Ishikawa (cell line): ENCODE data around the gene DOCK1.
A peak's percentile ranks its signal among the peaks of the same experiment; 100 is the strongest.

Experiments used
- CEBPB ChIP-seq: IDR thresholded peaks from 2 replicates; pipeline ENCODE4 v1.6.1; 2012
- CREB1 ChIP-seq: IDR thresholded peaks from 2 replicates; pipeline ENCODE4 v1.6.1; 2012; ENCODE audit warnings: low read depth
- EGR1 ChIP-seq: IDR thresholded peaks from 2 replicates; pipeline ENCODE4 v1.6.1; 2012
- EP300 ChIP-seq: IDR thresholded peaks from 2 replicates; pipeline ENCODE4 v1.6.1; 2012; ENCODE audit warnings: borderline replicate concordance
- FOXM1 ChIP-seq: IDR thresholded peaks from 2 replicates; pipeline ENCODE4 v1.6.1; 2012; ENCODE audit warnings: low read depth, borderline replicate concordance
- NFIC ChIP-seq: IDR thresholded peaks from 2 replicates; pipeline ENCODE4 v1.6.1; 2012
- RAD21 ChIP-seq: IDR thresholded peaks from 2 replicates; pipeline ENCODE4 v1.6.1; 2012; ENCODE audit warnings: low read depth
- TAF1 ChIP-seq: IDR thresholded peaks from 2 replicates; pipeline ENCODE4 v1.6.1; 2012; ENCODE audit warnings: low read depth, mild to moderate bottlenecking
- TCF12 ChIP-seq: IDR thresholded peaks from 2 replicates; pipeline ENCODE4 v1.6.1; 2012; ENCODE audit warnings: low read depth
- TEAD4 ChIP-seq: IDR thresholded peaks from 2 replicates; pipeline ENCODE4 v1.6.1; 2012
- YY1 ChIP-seq: IDR thresholded peaks from 2 replicates; pipeline ENCODE4 v1.6.1; 2012; ENCODE audit warnings: low read depth
- ZBTB7A ChIP-seq: IDR thresholded peaks from 2 replicates; pipeline ENCODE4 v1.6.1; 2012; ENCODE audit warnings: low read depth
- TF ChIP-seq, protein P1 (sequence below): IDR thresholded peaks from 2 replicates; pipeline ENCODE4 v1.6.1; 2012
- TF ChIP-seq, protein P2 (sequence below): IDR thresholded peaks from 2 replicates; pipeline ENCODE4 v1.6.1; 2012
- TF ChIP-seq, protein P3 (sequence below): IDR thresholded peaks from 2 replicates; pipeline ENCODE4 v1.6.1; 2012; ENCODE audit warnings: low read depth, mild to moderate bottlenecking

DOCK1 gene

DNA sequence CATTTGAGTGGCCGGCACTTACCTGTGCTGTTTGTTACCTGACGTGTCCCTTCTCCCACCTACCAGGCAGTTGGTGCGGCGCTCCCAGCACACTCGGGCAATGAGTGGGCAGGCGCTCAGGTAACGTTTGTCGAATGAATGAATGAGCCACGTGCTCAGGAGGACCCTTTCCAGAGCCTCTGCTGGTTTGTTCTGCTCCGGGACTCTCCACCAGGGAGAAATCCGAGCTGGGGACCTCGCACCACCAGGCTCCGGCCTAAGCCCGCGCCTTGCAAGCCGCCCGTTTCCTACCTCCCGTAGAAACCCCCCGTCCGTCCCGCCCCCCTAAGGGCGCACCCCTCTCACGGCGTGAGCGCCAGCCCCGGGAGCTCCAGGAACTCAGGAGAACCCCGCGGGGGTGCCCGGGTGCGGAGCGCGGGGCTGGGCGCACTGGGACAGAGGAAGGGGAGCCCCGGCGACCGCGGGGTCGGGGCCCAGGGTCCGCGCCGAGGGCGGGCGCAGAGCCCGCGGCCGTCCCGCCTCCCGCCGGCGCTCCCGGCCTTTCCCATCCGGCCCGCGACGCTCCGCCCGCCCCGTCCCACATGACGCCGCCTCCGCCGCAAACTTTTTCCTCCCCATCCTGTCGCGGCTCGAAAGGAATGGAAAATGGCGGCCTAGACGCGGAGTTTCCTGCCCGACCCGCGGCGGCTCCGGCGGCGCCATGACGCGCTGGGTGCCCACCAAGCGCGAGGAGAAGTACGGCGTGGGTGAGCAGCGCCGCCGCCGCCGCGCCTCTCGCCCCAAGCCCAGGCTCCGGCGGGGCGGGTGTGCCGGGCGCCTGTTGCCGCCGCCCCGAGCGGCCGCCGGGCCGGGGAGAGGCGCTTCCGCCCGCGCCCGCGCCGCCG, at the start of gene DOCK1:
Gene DOCK1, plus strand, starts transcription at position 611 of the 884 bp plus-strand sequence. Its CDS starts 90 bp downstream, at position 701.
- TF ChIP-seq EGR1 (peak; percentile 39; the same call in 1 of the 2 replicates), YY1 (peak; percentile 94), CEBPB (no peak), RAD21 (0 out of 2 replicates have a peak, but pooled peaks have one; percentile 1), EP300 (peak; percentile 19; the same call in 1 of the 2 replicates), TAF1 (peak; percentile 66; the same call in 1 of the 2 replicates), CREB1 (no peak), NFIC (no peak), FOXM1 (no peak), TEAD4 (peak; percentile 45; the same call in 1 of the 2 replicates), TCF12 (no peak), ZBTB7A (peak; percentile 92; the same call in 1 of the 2 replicates)
- TF ChIP-seq, protein P1, sequence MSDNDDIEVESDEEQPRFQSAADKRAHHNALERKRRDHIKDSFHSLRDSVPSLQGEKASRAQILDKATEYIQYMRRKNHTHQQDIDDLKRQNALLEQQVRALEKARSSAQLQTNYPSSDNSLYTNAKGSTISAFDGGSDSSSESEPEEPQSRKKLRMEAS, result peak; percentile 92
- TF ChIP-seq, protein P2, sequence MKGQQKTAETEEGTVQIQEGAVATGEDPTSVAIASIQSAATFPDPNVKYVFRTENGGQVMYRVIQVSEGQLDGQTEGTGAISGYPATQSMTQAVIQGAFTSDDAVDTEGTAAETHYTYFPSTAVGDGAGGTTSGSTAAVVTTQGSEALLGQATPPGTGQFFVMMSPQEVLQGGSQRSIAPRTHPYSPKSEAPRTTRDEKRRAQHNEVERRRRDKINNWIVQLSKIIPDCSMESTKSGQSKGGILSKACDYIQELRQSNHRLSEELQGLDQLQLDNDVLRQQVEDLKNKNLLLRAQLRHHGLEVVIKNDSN, result peak; percentile 75
- TF ChIP-seq, protein P3, sequence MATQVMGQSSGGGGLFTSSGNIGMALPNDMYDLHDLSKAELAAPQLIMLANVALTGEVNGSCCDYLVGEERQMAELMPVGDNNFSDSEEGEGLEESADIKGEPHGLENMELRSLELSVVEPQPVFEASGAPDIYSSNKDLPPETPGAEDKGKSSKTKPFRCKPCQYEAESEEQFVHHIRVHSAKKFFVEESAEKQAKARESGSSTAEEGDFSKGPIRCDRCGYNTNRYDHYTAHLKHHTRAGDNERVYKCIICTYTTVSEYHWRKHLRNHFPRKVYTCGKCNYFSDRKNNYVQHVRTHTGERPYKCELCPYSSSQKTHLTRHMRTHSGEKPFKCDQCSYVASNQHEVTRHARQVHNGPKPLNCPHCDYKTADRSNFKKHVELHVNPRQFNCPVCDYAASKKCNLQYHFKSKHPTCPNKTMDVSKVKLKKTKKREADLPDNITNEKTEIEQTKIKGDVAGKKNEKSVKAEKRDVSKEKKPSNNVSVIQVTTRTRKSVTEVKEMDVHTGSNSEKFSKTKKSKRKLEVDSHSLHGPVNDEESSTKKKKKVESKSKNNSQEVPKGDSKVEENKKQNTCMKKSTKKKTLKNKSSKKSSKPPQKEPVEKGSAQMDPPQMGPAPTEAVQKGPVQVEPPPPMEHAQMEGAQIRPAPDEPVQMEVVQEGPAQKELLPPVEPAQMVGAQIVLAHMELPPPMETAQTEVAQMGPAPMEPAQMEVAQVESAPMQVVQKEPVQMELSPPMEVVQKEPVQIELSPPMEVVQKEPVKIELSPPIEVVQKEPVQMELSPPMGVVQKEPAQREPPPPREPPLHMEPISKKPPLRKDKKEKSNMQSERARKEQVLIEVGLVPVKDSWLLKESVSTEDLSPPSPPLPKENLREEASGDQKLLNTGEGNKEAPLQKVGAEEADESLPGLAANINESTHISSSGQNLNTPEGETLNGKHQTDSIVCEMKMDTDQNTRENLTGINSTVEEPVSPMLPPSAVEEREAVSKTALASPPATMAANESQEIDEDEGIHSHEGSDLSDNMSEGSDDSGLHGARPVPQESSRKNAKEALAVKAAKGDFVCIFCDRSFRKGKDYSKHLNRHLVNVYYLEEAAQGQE, result no peak

DNA sequence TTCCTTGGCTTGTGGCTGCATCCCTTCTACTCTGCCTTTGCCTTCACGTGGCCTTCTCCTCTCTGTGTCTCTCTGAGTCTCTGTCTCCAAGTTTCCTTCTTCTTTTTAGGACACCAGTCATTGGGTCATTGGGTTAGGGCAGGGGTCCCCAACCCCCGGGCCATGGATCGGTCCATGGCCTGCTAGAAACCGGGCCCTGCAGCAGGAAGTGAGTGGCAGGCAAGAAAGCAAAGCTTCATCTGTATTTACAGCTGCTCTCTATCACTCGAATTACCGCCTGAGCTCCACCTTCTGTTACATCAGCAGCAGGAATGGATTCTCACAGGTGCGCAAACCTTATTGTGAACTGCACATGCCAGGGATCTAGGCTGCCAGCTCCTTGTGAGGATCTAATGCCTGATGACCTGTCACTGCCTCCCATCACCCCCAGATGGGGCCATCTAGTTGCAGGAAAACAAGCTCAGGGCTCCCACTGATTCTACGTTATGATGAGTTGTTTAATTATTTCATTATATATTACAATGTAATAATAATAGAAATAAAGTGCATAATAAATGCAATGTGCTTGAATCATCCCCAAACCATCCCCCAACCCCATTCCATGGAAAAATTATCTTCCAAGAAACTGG, 47.9 kb upstream of the DOCK1 start:
- TF ChIP-seq TAF1, result no peak
- TF ChIP-seq TCF12, result no peak
- no peak for TF ChIP-seq CREB1
- TF ChIP-seq, protein P3, result no peak
- TF ChIP-seq TEAD4, result no peak
- no peak for TF ChIP-seq EP300
- TF ChIP-seq CEBPB, result no peak
- TF ChIP-seq, protein P1, result no peak
- TF ChIP-seq YY1, result no peak
- TF ChIP-seq FOXM1, result no peak
- no peak for TF ChIP-seq RAD21
- no peak for TF ChIP-seq EGR1
- TF ChIP-seq NFIC, result no peak
- TF ChIP-seq, protein P2, result no peak

DNA sequence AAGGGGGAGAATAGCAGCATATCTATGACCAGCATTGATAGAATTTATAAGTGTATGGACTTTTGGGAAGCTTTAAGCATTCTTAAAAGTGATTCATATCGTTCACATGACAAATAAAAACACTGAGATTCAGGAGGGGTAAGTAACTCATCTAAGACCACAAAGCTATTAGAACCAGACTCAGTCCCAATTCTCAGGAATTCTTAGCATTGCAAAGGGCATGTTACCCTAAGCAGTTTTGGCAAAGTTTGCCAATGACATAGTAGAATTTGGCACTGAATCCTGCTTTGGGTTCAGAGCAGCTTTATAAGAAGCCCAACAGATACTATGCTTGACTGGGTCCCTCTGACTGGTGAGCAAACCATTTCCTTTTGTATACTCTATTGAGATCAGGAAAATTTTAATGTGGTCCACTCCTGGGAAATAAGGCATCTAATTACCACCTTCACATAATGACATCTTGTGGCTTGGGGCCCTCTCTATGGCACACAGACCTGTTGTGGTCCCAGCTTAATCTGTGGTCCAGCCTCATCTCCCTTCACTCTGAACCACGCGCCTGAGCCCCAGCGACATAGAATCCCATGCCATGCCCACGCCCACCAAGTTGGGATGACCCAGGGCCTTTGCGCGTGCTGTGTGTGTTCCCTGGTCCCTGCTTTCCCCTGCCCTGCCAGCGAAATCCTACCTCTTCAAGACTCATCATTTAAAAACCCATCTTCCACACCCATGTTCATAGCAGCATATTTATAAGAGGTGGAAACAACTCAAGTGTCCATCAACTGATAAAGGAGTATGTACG, 37.5 kb upstream of the DOCK1 start:
- TF ChIP-seq TEAD4 (no peak), RAD21 (no peak), FOXM1 (no peak), EP300 (no peak), YY1 (no peak), TCF12 (no peak), TAF1 (no peak), EGR1 (no peak), NFIC (no peak), ZBTB7A (no peak), CEBPB (no peak), CREB1 (no peak)
- TF ChIP-seq, protein P3, result no peak
- TF ChIP-seq, protein P2, result no peak
- TF ChIP-seq, protein P1, result no peak
